Calu3 (cell line): ENCODE measurements around the gene ZNF544. TPM values are rescaled to one million over a fixed set of nuclear protein-coding genes. Genes with fewer than 3 reads are reported as not detected.

Experiments
- BruUV-seq: library from RNA; stranded (reverse); fragments of 400-500 nt; replicated peaks from 2 replicates; lab custom pipeline; 2021; lab: Mats Ljungman, UMichigan
- CTCF ChIA-PET: fragments of 300-600 bp; sonication (Branson Sonifier 250); formaldehyde crosslinking; loops from one replicate; lab custom pipeline; 2022; ENCODE audit warnings: antibody characterized with exemption; lab: Charles Lee
- DNase-seq: peaks from one replicate; pipeline ENCODE4 v3.0.0; 2022
- H3K27ac Mint-ChIP-seq: one replicate; pipeline ENCODE4 v1.8.0; 2022; ENCODE audit warnings: mixed read lengths; ENCODE audit not compliant: unreplicated experiment
- H3K27me3 Mint-ChIP-seq: one replicate; pipeline ENCODE4 v1.8.0; 2022; ENCODE audit warnings: mixed read lengths; ENCODE audit not compliant: unreplicated experiment
- H3K36me3 Mint-ChIP-seq: one replicate; pipeline ENCODE4 v1.8.0; 2022; ENCODE audit warnings: mild to moderate bottlenecking, moderate library complexity, mixed read lengths; ENCODE audit not compliant: insufficient read depth, unreplicated experiment
- H3K4me1 Mint-ChIP-seq: one replicate; pipeline ENCODE4 v1.8.0; 2022; ENCODE audit warnings: mild to moderate bottlenecking, low read depth, mixed read lengths; ENCODE audit not compliant: unreplicated experiment
- H3K4me3 Mint-ChIP-seq: one replicate; pipeline ENCODE4 v1.8.0; 2022; ENCODE audit warnings: mild to moderate bottlenecking, low read depth, moderate library complexity, mixed read lengths; ENCODE audit not compliant: unreplicated experiment
- H3K9me3 Mint-ChIP-seq: one replicate; pipeline ENCODE4 v1.8.0; 2022; ENCODE audit warnings: low read depth, mixed read lengths; ENCODE audit not compliant: unreplicated experiment
- CTCF ChIP-seq: fragments of 200-600 bp; IDR thresholded peaks from one replicate; pipeline ENCODE4 v1.8.0; 2022; ENCODE audit warnings: antibody characterized with exemption; ENCODE audit not compliant: unreplicated experiment
- intact Hi-C: fragments of 100-400 bp; cut with micrococcal nuclease; formaldehyde crosslinking; loops from one replicate; pipeline ENCODE4 v1.10.0; 2022; ENCODE audit not compliant: unreplicated experiment
- total RNA-seq: library from RNA; stranded (reverse); gene quantifications from 2 replicates; pipeline ENCODE4 v1.2.3, GENCODE V29; 2022

ZNF544 gene
- total RNA-seq, 1 experiment from 2014 or later, result 65.3 TPM

GRCh38 chr19:58262922-58263296 lies 34.2 kb downstream of the ZNF544 start:
- Mint-ChIP-seq H3K27ac (peak overlapping the region; percentile 61), H3K36me3 (peaks cover 85% of the 10 kb centered on the region), H3K27me3 (no peaks in the 10 kb centered on the region), H3K9me3 (peaks cover 26% of the 10 kb centered on the region), H3K4me1 (no peaks in the 10 kb centered on the region), H3K4me3 (no peak overlapping the region)
- BruUV-seq, result TSS peak; percentile 53
- no peak for DNase-seq
- CTCF ChIA-PET, result interaction anchor here (0.5 kb wide), 1 partner anchor 699 kb away, joined by 3 read pairs; no protein-coding TSS in a partner anchor
- TF ChIP-seq CTCF, result no peak
- intact Hi-C loops, result no loop called here

GRCh38 chr19:58265100-58265499 lies 36.4 kb downstream of the ZNF544 start:
- no peak overlapping the region for H3K27ac Mint-ChIP-seq
- no peak for TF ChIP-seq CTCF
- peaks cover 75% of the 10 kb centered on the region for H3K36me3 Mint-ChIP-seq
- no peak for DNase-seq
- no TSS peak for BruUV-seq
- no peaks in the 10 kb centered on the region for H3K4me1 Mint-ChIP-seq
- CTCF ChIA-PET, result no interaction called here
- H3K27me3 Mint-ChIP-seq, result no peaks in the 10 kb centered on the region
- peaks cover 18% of the 10 kb centered on the region for H3K9me3 Mint-ChIP-seq
- H3K4me3 Mint-ChIP-seq, result no peak overlapping the region
- intact Hi-C loops, result no loop called here

- no peak for DNase-seq
- Mint-ChIP-seq H3K9me3 (peaks cover 10% of the 10 kb centered on the region), H3K27ac (no peak overlapping the region), H3K4me3 (no peak overlapping the region), H3K27me3 (no peaks in the 10 kb centered on the region), H3K4me1 (no peaks in the 10 kb centered on the region), H3K36me3 (peaks cover 77% of the 10 kb centered on the region)
- intact Hi-C loops, result no loop called here
- no peak for TF ChIP-seq CTCF
- no TSS peak for BruUV-seq
- CTCF ChIA-PET, result no interaction called here
Measured at GRCh38 chr19:58268344-58268743, 39.6 kb downstream of the ZNF544 start.

GRCh38 chr19:58274771-58275201 lies 46.1 kb downstream of the ZNF544 start:
- Mint-ChIP-seq H3K27ac (no peak overlapping the region), H3K27me3 (no peaks in the 10 kb centered on the region), H3K36me3 (peaks cover 67% of the 10 kb centered on the region), H3K9me3 (peaks cover 9% of the 10 kb centered on the region), H3K4me1 (peaks cover 5% of the 10 kb centered on the region), H3K4me3 (no peak overlapping the region)
- no peak for DNase-seq
- BruUV-seq, result no TSS peak
- CTCF ChIA-PET, result no interaction called here
- intact Hi-C loops, result no loop called here
- TF ChIP-seq CTCF, result no peak
